CD14-positive monocyte (primary cell): ENCODE measurements around the gene CFTR. TPM values are rescaled to one million over a fixed set of nuclear protein-coding genes. Genes with fewer than 3 reads are reported as not detected.

ENCODE experiments used
- DNase-seq, 3 donors: peaks; one replicate each; pipeline ENCODE4 v3.0.0-alpha.2; 2011 to 2022
- H2AFZ ChIP-seq: 2 replicates; pipeline ENCODE4 v1.6.0; 2012; ENCODE audit warnings: mild to moderate bottlenecking, low read depth, low read length, inconsistent platforms; ENCODE audit not compliant: insufficient read depth, poor library complexity, severe bottlenecking
- H3K27ac ChIP-seq, 2 donors: 1 replicate in 1 of 2; 2 replicates in 1 of 2; pipeline ENCODE4 v1.5.1; 2012 to 2013; ENCODE audit warnings: low read length in 2 of 2, control low read depth in 1 of 2, inconsistent platforms in 1 of 2, low read depth in 1 of 2, mild to moderate bottlenecking in 1 of 2
- H3K27me3 ChIP-seq, 2 donors: one replicate each; pipeline versions ENCODE4 v1.6.0 to v1.6.1; 2011 to 2013; ENCODE audit warnings: low read length in 2 of 2; ENCODE audit not compliant: control insufficient read depth in 2 of 2, insufficient read depth in 2 of 2
- H3K36me3 ChIP-seq, 2 donors: replicated peaks in 1 of 2; 1 replicate in 1 of 2; 2 replicates in 1 of 2; pipeline versions ENCODE4 v1.5.1 to v1.6.1; 2012 to 2013; ENCODE audit warnings: low read length in 2 of 2, control low read depth in 1 of 2, inconsistent platforms in 1 of 2, mild to moderate bottlenecking in 1 of 2; ENCODE audit not compliant: insufficient read depth in 2 of 2, control insufficient read depth in 1 of 2
- H3K4me1 ChIP-seq, 2 donors: 1 replicate in 1 of 2; 2 replicates in 1 of 2; pipeline versions ENCODE4 v1.5.1 to v1.6.1; 2012 to 2013; ENCODE audit warnings: low read length in 2 of 2, control low read depth in 1 of 2, inconsistent platforms in 1 of 2, mild to moderate bottlenecking in 1 of 2, moderate library complexity in 1 of 2; ENCODE audit not compliant: insufficient read depth in 2 of 2, control insufficient read depth in 1 of 2
- H3K4me2 ChIP-seq: replicated peaks from 2 replicates; pipeline ENCODE3; 2012; ENCODE audit warnings: low read length, moderate library complexity, mild to moderate bottlenecking; ENCODE audit not compliant: poor library complexity, severe bottlenecking; ENCODE audit errors: extremely low read depth
- H3K4me3 ChIP-seq, 3 experiments: fragments of 200-600 bp in 1 of 3; sonication (generic) in 1 of 3; replicated peaks in 1 of 3; 1 replicate in 2 of 3; 2 replicates in 1 of 3; pipeline ENCODE4 v1.5.1; 2011 to 2013; ENCODE audit warnings: low read length in 3 of 3, mild to moderate bottlenecking in 3 of 3, control low read depth in 2 of 3, low read depth in 2 of 3, inconsistent platforms in 1 of 3, moderate library complexity in 1 of 3
- H3K79me2 ChIP-seq: 2 replicates; pipeline ENCODE4 v1.6.0; 2012; ENCODE audit warnings: mild to moderate bottlenecking, control low read depth, inconsistent platforms, low read length, moderate library complexity; ENCODE audit not compliant: insufficient read depth
- H3K9ac ChIP-seq: 2 replicates; pipeline ENCODE4 v1.6.0; 2017; ENCODE audit warnings: low read length, mild to moderate bottlenecking; ENCODE audit not compliant: insufficient read depth, poor library complexity, severe bottlenecking
- H3K9me3 ChIP-seq, 2 donors: replicated peaks in 1 of 2; 1 replicate in 1 of 2; 2 replicates in 1 of 2; pipeline versions ENCODE4 v1.5.1 to v1.6.1; 2012 to 2013; ENCODE audit warnings: low read length in 2 of 2, control low read depth in 1 of 2; ENCODE audit not compliant: control insufficient read depth in 1 of 2, insufficient read depth in 1 of 2
- H4K20me1 ChIP-seq: 2 replicates; pipeline ENCODE4 v1.6.0; 2012; ENCODE audit warnings: mild to moderate bottlenecking, low read length, control low read depth, moderate library complexity; ENCODE audit not compliant: insufficient read depth
- H3K27ac Mint-ChIP-seq, 7 donors: one replicate each; pipeline ENCODE4 v1.8.0; 2020; ENCODE audit warnings: mild to moderate bottlenecking in 7 of 7, mixed read lengths in 7 of 7, moderate library complexity in 6 of 7, inconsistent platforms in 2 of 7
- H3K27me3 Mint-ChIP-seq, 3 donors: one replicate each; pipeline ENCODE4 v1.8.0; 2021 to 2022; ENCODE audit warnings: low read depth in 3 of 3, mild to moderate bottlenecking in 3 of 3, mixed read lengths in 3 of 3, moderate library complexity in 3 of 3, inconsistent platforms in 1 of 3
- H3K36me3 Mint-ChIP-seq, 2 donors: one replicate each; pipeline ENCODE4 v1.8.0; 2020; ENCODE audit warnings: mixed read lengths in 2 of 2, inconsistent platforms in 1 of 2, mild to moderate bottlenecking in 1 of 2
- H3K4me1 Mint-ChIP-seq: one replicate; pipeline ENCODE4 v1.8.0; 2020; ENCODE audit warnings: mild to moderate bottlenecking, mixed read lengths
- H3K4me3 Mint-ChIP-seq, 2 donors: one replicate each; pipeline ENCODE4 v1.8.0; 2020; ENCODE audit warnings: mild to moderate bottlenecking in 2 of 2, mixed read lengths in 2 of 2, moderate library complexity in 1 of 2
- H3K9me3 Mint-ChIP-seq, 7 donors: one replicate each; pipeline ENCODE4 v1.8.0; 2020 to 2022; ENCODE audit warnings: mixed read lengths in 7 of 7, mild to moderate bottlenecking in 6 of 7, moderate library complexity in 6 of 7, inconsistent platforms in 2 of 7
- CTCF ChIP-seq: fragments of 200-600 bp; IDR thresholded peaks from one replicate; pipeline ENCODE4 v1.8.0; 2022; ENCODE audit warnings: antibody characterized with exemption, mild to moderate bottlenecking
- WGBS: methylation state at CpG from one replicate; pipeline ENCODE4 v1.1.5; 2013; ENCODE audit warnings: missing lambda C conversion rate; ENCODE audit not compliant: insufficient coverage; 5-methylcytosine and 5-hydroxymethylcytosine counted together
- intact Hi-C, 2 donors: fragments of 100-400 bp; cut with micrococcal nuclease; formaldehyde crosslinking; loops; one replicate each; pipeline versions ENCODE4 v1.15.0 to v1.15.1; 2023
- polyA plus RNA-seq, 3 donors: library from polyadenylated mRNA; depleted of rRNA in 1 of 3; unstranded in 2 of 3; stranded (reverse) in 1 of 3; fragments of 300-500 nt in 2 of 3; fragments of >200 nt in 1 of 3; fragmentation: Illumina TruSeq in 2 of 3; gene quantifications; 1 replicate in 2 of 3; 2 replicates in 1 of 3; pipeline ENCODE4 v1.2.3, GENCODE V29; 2012 to 2021

The CFTR gene
- polyA plus RNA-seq, 3 donors = not detected

GRCh38 chr7:117564627-117565026, 84.8 kb downstream of the CFTR start:
- no peaks in the 10 kb centered on the region for H4K20me1 ChIP-seq
- WGBS = no CpG with 5 or more reads among the region's 2 CpGs
- H3K9me3 ChIP-seq = no peaks in the 10 kb centered on the region
- Mint-ChIP-seq H3K9me3 (no peaks in the 10 kb centered on the region), H3K4me3 (no peak overlapping the region), H3K36me3 (no peaks in the 10 kb centered on the region), H3K27me3 (no peaks in the 10 kb centered on the region), H3K27ac (no peak overlapping the region), H3K4me1 (no peaks in the 10 kb centered on the region)
- no peak for TF ChIP-seq CTCF
- H3K4me3 ChIP-seq = no peak overlapping the region
- no peaks in the 10 kb centered on the region for H3K27me3 ChIP-seq
- no peak overlapping the region for H2AFZ ChIP-seq
- DNase-seq = no peak
- H3K79me2 ChIP-seq = no peaks in the 10 kb centered on the region
- intact Hi-C loops = no loop called here
- no peak overlapping the region for H3K27ac ChIP-seq
- no peaks in the 10 kb centered on the region for H3K4me1 ChIP-seq
- H3K36me3 ChIP-seq = no peaks in the 10 kb centered on the region
- no peak overlapping the region for H3K4me2 ChIP-seq
- H3K9ac ChIP-seq = no peak overlapping the region

GRCh38 chr7:117565226-117565625, 85.4 kb downstream of the CFTR start:
- intact Hi-C loops = no loop called here

More at GRCh38 chr7:117565226-117565625, 85.4 kb downstream of the CFTR start:
- Histone ChIP-seq H3K4me3 (no peak overlapping the region), H3K27me3 (no peaks in the 10 kb centered on the region), H3K27ac (no peak overlapping the region), H3K36me3 (no peaks in the 10 kb centered on the region), H4K20me1 (no peaks in the 10 kb centered on the region), H3K79me2 (no peaks in the 10 kb centered on the region), H3K9me3 (no peaks in the 10 kb centered on the region), H3K9ac (no peak overlapping the region), H3K4me1 (no peaks in the 10 kb centered on the region), H3K4me2 (no peak overlapping the region), H2AFZ (no peak overlapping the region)
- no peak for TF ChIP-seq CTCF
- H3K27me3 Mint-ChIP-seq = no peaks in the 10 kb centered on the region
- no peaks in the 10 kb centered on the region for H3K4me1 Mint-ChIP-seq
- H3K4me3 Mint-ChIP-seq = no peak overlapping the region
- no CpG with 5 or more reads among the region's 4 CpGs for WGBS
- DNase-seq = no peak
- no peaks in the 10 kb centered on the region for H3K9me3 Mint-ChIP-seq
- no peaks in the 10 kb centered on the region for H3K36me3 Mint-ChIP-seq
- no peak overlapping the region for H3K27ac Mint-ChIP-seq
